Measurements from ENCODE around the gene QRICH2. TPM values are rescaled to one million over a fixed set of nuclear protein-coding genes. Genes with fewer than 3 reads are reported as not detected.

QRICH2 gene
- total and polyA plus RNA-seq, 10 donors = 1.3 to 3.1 (median 2.6) TPM

DNA sequence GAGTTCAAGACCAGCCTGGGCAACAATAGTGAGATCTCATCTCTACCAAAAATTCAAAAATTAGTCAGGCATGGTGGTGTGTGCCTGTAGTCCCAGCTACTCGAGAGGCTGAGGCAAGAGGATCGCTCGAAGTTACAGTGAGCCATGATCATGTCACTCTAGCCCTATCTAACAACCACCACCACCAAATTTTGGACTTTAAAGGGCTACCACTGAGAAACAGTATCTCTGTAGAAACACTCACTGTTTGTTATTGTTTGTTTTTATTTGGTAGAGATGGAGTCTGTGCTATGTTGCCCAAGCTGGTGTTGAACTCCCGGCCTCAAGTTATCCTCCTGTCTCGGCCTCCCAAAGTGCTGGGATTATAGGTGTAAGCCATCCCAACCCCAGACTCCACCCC is 44.2 kb downstream of the QRICH2 start:
- TF ChIP-seq, protein P1, sequence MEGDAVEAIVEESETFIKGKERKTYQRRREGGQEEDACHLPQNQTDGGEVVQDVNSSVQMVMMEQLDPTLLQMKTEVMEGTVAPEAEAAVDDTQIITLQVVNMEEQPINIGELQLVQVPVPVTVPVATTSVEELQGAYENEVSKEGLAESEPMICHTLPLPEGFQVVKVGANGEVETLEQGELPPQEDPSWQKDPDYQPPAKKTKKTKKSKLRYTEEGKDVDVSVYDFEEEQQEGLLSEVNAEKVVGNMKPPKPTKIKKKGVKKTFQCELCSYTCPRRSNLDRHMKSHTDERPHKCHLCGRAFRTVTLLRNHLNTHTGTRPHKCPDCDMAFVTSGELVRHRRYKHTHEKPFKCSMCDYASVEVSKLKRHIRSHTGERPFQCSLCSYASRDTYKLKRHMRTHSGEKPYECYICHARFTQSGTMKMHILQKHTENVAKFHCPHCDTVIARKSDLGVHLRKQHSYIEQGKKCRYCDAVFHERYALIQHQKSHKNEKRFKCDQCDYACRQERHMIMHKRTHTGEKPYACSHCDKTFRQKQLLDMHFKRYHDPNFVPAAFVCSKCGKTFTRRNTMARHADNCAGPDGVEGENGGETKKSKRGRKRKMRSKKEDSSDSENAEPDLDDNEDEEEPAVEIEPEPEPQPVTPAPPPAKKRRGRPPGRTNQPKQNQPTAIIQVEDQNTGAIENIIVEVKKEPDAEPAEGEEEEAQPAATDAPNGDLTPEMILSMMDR (IDR thresholded peaks at IDR 0.05 in 8 of 11, conservative IDR thresholded peaks at IDR 0.05 in 3 of 11) = no peak
- TF ChIP-seq POLR2AphosphoS5 (IDR thresholded peaks at IDR 0.05) (no peak), POLR2A (IDR thresholded peaks at IDR 0.05) (no peak)
- no peaks in the 10 kb centered on the region for H3K27me3 ChIP-seq (replicated peaks in 1 of 7)
- peak overlapping the region in 2 of 8 donors; percentile 93 to 99 for H3K4me3 ChIP-seq
- H3K9me3 ChIP-seq = no peaks in the 10 kb centered on the region
- peak overlapping the region in 7 of 8 donors; percentile 79 to 99 (median 97) for H3K27ac ChIP-seq
- peaks cover 0 to 22% (median 0%) of the 10 kb centered on the region in 6 donors for H3K36me3 ChIP-seq
- intact Hi-C loops (cut with DNase I; ENCODE audit: low total_unique reads) = no loop called here
- DNase-seq = peak; percentile 44
- H3K4me1 ChIP-seq = peaks cover 41 to 84% (median 74%) of the 10 kb centered on the region in 6 donors
- 85 to 98% (median 92%) methylated on average over 3 to 5 of the region's 5 CpGs for WGBS, 5 donors

DNA sequence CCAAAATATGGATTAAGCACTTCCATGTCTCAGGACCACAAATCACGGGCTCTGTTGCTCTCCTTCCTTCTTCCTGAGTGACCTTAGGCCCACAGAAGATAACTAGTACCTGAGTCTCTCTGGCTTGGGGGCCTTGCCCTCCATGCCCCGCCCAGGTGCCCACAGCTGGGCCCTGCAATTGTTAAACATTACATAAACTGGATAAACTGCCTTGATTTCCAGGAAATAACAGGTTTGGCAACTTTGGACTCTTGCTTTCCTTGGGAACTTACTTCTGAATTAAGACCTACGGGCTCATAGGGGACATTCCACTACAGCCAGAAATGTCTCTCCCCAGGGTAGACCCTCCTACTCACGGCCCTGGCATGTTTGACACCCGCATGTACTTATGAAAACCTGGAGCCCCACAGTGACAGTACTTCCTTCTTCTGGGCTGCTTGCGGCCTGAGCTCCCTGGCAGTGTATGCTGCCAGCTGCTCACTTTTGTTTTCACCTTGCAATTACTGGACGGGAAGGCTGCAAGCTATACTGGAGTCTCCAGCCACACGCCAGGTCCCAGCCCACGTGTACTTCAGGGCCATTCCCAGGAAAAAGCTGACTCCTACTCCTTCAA is 45.2 kb downstream of the QRICH2 start:
- DNase-seq = no peak
- Histone ChIP-seq H3K4me3 (peak overlapping the region in 1 of 8 donors; percentile 32), H3K9me3 (no peaks in the 10 kb centered on the region), H3K27ac (peak overlapping the region; percentile 54 to 99 (median 76)), H3K36me3 (peaks cover 0 to 11% (median 0%) of the 10 kb centered on the region in 6 donors), H3K4me1 (peaks cover 31 to 74% (median 63%) of the 10 kb centered on the region in 6 donors), H3K27me3 (replicated peaks in 1 of 7) (no peaks in the 10 kb centered on the region)
- 28 to 49% (median 36%) methylated on average over 9 of the region's 9 CpGs for WGBS, 5 donors
- intact Hi-C loops (cut with DNase I; ENCODE audit: low total_unique reads) = no loop called here
- TF ChIP-seq, protein P1 (IDR thresholded peaks at IDR 0.05 in 8 of 11, conservative IDR thresholded peaks at IDR 0.05 in 3 of 11) = no peak
- peak in 2 of 3 donors; percentile 68 to 73 for TF ChIP-seq POLR2AphosphoS5 (IDR thresholded peaks at IDR 0.05)

DNA sequence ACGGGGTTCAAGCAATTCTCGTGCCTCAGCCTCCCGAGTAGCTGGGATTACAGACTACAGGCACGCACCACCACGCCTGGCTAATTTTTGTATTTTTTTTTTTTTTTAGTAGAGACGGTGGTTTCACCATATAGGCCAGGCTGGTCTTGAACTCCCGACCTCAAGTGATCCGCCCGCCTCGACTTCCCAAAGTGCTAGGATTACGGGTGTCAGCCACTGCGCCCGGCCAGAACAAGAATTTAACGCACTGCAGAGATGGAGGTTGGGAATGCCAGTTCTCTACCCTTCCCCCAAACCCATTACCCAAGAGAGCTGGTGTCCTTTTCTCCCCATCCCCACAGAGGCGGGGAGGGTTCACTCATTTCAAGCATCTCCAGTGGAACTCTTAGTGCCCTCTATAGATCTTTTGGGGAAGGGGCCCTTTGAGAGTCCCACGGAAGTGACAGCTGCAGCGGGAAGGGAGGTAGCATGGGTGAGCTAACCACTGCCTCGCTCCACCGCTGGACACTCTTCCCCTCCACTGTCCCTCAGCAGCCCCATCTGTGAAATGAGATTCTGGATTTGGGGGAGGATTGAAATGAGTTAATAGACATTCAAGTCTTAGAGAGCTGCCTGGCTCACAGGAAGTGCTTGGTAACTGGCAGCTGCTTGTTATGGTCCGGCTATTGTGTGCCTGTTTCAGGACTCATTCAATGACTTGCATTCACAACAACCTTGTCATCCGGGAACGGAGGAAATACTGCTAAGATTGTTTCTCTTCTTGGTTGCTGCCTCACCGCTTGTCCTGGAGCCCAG is 46.5 kb downstream of the QRICH2 start:
- DNase-seq = no peak
- H3K9me3 ChIP-seq = no peaks in the 10 kb centered on the region
- H3K27me3 ChIP-seq (replicated peaks in 1 of 7) = no peaks in the 10 kb centered on the region
- TF ChIP-seq POLR2A (IDR thresholded peaks at IDR 0.05) (no peak), POLR2AphosphoS5 (IDR thresholded peaks at IDR 0.05) (peak in 1 of 3 donors; percentile 60)
- TF ChIP-seq, protein P1 (IDR thresholded peaks at IDR 0.05 in 8 of 11, conservative IDR thresholded peaks at IDR 0.05 in 3 of 11) = no peak
- peak overlapping the region in 7 of 8 donors; percentile 19 to 99 (median 79) for H3K27ac ChIP-seq
- 65 to 74% (median 71%) methylated on average over 23 of the region's 23 CpGs for WGBS, 5 donors
- H3K4me3 ChIP-seq = peak overlapping the region in 1 of 8 donors; percentile 32
- peaks cover 19 to 64% (median 52%) of the 10 kb centered on the region in 6 donors for H3K4me1 ChIP-seq
- no peaks in the 10 kb centered on the region for H3K36me3 ChIP-seq
- intact Hi-C loops (cut with DNase I; ENCODE audit: low total_unique reads) = no loop called here

DNA sequence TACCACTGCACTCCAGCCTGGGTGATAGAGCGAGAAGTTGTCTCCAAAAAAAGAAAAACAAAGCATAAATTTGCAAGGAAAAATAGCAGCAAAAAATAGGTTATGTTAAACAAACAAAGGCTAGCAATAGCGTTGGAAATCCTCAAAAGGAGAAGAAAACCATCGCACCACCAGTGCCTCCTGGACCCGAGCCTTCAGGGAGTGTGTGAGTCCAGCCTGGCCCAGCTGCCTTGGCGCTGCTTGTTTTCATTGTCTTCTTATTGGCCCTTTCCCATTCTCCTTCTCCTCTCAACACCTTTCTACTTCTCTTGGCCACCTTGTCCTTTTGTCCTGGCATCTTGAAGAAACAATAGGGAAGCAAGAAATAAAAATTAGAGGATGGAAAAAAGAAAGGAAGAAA is 47.4 kb downstream of the QRICH2 start:
- Histone ChIP-seq H3K4me1 (peaks cover 16 to 68% (median 50%) of the 10 kb centered on the region in 6 donors), H3K4me3 (no peak overlapping the region), H3K27ac (peak overlapping the region in 3 of 8 donors; percentile 40 to 99 (median 99)), H3K9me3 (no peaks in the 10 kb centered on the region), H3K36me3 (no peaks in the 10 kb centered on the region), H3K27me3 (replicated peaks in 1 of 7) (no peaks in the 10 kb centered on the region)
- intact Hi-C loops (cut with DNase I; ENCODE audit: low total_unique reads) = no loop called here
- WGBS, 5 donors = 65 to 90% (median 72%) methylated on average over 5 of the region's 5 CpGs
- no peak for DNase-seq
- TF ChIP-seq POLR2AphosphoS5 (IDR thresholded peaks at IDR 0.05) = no peak
- TF ChIP-seq, protein P1 (IDR thresholded peaks at IDR 0.05 in 8 of 11, conservative IDR thresholded peaks at IDR 0.05 in 3 of 11) = no peak
- TF ChIP-seq POLR2A (IDR thresholded peaks at IDR 0.05) = no peak

All from spleen (tissue), 11 donors.